Thoracic aorta (tissue), 2 donors: ENCODE measurements around the gene PCSK2. TPM values are rescaled to one million over a fixed set of nuclear protein-coding genes. Genes with fewer than 3 reads are reported as not detected.

Experiments used
- ATAC-seq: fragments of 150-250 bp; one replicate; pipeline ENCODE4 v1.8.0; 2017; ENCODE audit warnings: low read depth; ENCODE audit not compliant: insufficient number of reproducible peaks, low FRiP score
- DNase-seq: peaks from one replicate; pipeline ENCODE4 v3.0.0-alpha.2; 2020; ENCODE audit warnings: low spot score
- H3K27ac ChIP-seq, 2 donors: fragments of 200-600 bp; sonication (generic); 1 replicate in 1 of 2; 2 replicates in 1 of 2; pipeline ENCODE4 v1.5.1; 2016; ENCODE audit warnings: mild to moderate bottlenecking in 2 of 2, moderate library complexity in 2 of 2
- H3K27me3 ChIP-seq: fragments of 200-600 bp; sonication (generic); replicated peaks from 2 replicates; pipeline ENCODE4 v1.6.0; 2016; ENCODE audit warnings: mild to moderate bottlenecking; ENCODE audit not compliant: insufficient read depth
- H3K36me3 ChIP-seq: fragments of 200-600 bp; sonication (generic); one replicate; pipeline ENCODE4 v1.5.1; 2016
- H3K4me1 ChIP-seq, 2 donors: fragments of 200-600 bp; sonication (generic); 1 replicate in 1 of 2; 2 replicates in 1 of 2; pipeline versions ENCODE4 v1.5.1 to v1.6.0; 2016; ENCODE audit warnings: low read depth in 2 of 2, mild to moderate bottlenecking in 1 of 2; ENCODE audit not compliant: control insufficient read depth in 1 of 2
- H3K4me3 ChIP-seq: fragments of 200-600 bp; sonication (generic); 2 replicates; pipeline ENCODE4 v1.5.1; 2016; ENCODE audit warnings: mild to moderate bottlenecking
- H3K9me3 ChIP-seq: fragments of 200-600 bp; sonication (generic); 2 replicates; pipeline ENCODE4 v1.5.1; 2016
- total RNA-seq, 2 donors: library from RNA; depleted of rRNA; stranded (reverse); fragments of >200 nt; gene quantifications; one replicate each; pipeline versions ENCODE4 v1.1.0 to v1.2.3, GENCODE V29; 2016
- TF ChIP-seq, protein P1 (sequence below): fragments of 200-600 bp; sonication (generic); IDR thresholded peaks from one replicate; pipeline ENCODE4 v1.5.1; 2019; ENCODE audit warnings: antibody characterized with exemption

The PCSK2 gene
- total RNA-seq, 2 donors from 2014 or later, result 1.2 to 16.2 TPM

DNA sequence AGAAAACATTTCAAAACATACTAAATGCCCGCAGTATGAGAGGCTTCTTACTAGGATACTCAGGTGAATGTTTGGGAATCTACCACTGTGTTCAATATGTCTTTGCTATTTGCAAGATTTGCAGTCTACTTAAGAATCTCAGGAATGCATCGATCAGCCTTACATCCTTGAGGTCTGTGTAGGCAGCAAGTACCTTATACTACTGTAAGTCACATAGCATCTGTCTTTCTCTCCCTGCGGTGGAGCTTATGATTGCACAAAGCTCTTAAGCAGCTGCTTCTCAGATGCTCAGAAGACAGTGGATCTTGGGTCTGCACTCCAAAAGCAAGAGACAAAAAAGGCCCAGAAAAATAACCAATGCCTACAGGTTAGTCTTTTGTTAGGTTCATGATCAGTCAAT lies 21.4 kb downstream of the PCSK2 start:
- Histone ChIP-seq H3K4me1 (no peaks in the 10 kb centered on the region), H3K4me3 (no peak overlapping the region), H3K36me3 (no peaks in the 10 kb centered on the region), H3K27ac (no peak overlapping the region), H3K9me3 (no peaks in the 10 kb centered on the region), H3K27me3 (no peaks in the 10 kb centered on the region)
- TF ChIP-seq, protein P1, sequence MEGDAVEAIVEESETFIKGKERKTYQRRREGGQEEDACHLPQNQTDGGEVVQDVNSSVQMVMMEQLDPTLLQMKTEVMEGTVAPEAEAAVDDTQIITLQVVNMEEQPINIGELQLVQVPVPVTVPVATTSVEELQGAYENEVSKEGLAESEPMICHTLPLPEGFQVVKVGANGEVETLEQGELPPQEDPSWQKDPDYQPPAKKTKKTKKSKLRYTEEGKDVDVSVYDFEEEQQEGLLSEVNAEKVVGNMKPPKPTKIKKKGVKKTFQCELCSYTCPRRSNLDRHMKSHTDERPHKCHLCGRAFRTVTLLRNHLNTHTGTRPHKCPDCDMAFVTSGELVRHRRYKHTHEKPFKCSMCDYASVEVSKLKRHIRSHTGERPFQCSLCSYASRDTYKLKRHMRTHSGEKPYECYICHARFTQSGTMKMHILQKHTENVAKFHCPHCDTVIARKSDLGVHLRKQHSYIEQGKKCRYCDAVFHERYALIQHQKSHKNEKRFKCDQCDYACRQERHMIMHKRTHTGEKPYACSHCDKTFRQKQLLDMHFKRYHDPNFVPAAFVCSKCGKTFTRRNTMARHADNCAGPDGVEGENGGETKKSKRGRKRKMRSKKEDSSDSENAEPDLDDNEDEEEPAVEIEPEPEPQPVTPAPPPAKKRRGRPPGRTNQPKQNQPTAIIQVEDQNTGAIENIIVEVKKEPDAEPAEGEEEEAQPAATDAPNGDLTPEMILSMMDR, result no peak
- DNase-seq (no peak), ATAC-seq (no peak)

DNA sequence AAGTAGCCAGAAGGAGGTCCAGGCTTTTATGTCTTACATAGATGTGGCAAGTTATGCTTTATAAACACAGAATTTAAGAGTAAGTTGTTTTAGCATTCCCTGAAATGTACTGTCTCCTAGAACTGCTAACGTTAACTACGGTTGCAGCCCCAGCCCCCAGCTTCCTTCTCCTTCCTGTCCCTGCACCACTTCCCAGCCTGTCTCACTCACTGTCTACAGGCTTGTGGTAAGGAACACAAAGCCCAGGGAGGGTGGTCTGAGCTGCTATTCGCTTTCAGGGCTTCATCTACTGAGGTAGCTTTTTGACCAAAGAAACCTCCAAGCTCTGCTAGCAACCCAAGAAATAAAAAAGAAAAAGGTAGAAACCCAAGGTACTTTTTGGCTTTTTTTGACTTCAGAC lies 35.9 kb downstream of the PCSK2 start:
- no peaks in the 10 kb centered on the region for H3K4me1 ChIP-seq
- no peak overlapping the region for H3K27ac ChIP-seq
- H3K36me3 ChIP-seq, result no peaks in the 10 kb centered on the region
- no peaks in the 10 kb centered on the region for H3K27me3 ChIP-seq
- TF ChIP-seq, protein P1, result no peak
- ATAC-seq (no peak), DNase-seq (no peak)
- no peak overlapping the region for H3K4me3 ChIP-seq
- H3K9me3 ChIP-seq, result no peaks in the 10 kb centered on the region

DNA sequence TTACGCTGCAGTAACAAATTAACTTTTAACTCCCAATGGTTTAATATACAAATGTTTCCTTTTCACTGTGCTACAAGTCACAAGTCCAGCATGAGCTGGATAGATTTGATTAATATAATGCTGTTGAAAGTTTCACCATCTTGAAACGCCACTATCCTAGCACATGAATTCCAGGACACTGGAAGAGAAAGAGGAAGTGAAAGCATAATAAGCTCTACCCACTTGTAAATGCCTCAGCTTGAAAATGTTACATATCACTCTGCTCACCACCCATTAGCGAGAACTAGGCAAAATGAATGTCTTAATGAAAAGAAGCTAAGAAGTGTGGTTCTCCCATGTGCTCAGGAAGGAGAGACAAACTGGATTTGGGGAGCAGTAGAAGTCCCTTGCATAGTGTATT lies 46.9 kb downstream of the PCSK2 start:
- Histone ChIP-seq H3K9me3 (no peaks in the 10 kb centered on the region), H3K4me1 (no peaks in the 10 kb centered on the region), H3K4me3 (no peak overlapping the region), H3K36me3 (no peaks in the 10 kb centered on the region), H3K27ac (no peak overlapping the region), H3K27me3 (no peaks in the 10 kb centered on the region)
- DNase-seq (no peak), ATAC-seq (no peak)
- TF ChIP-seq, protein P1, result no peak

DNA sequence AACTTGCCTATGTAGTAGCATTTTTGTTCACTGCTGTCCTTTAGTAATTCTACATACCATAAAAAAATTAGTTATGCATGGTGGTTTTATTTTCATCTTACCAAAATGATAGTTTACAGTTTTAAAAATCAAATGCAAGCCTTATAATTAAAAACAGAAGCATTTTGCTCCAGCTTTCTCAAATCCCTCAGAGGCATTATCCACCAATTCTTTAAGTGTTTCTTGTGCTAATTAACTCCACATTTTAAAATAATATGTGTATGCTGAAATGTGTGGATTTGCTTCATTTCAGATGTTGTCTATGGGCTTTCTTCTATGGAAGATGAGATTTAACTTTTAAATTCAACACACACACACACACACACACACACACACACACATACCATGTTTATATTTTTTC lies 49.3 kb downstream of the PCSK2 start:
- DNase-seq (no peak), ATAC-seq (no peak)
- no peaks in the 10 kb centered on the region for H3K36me3 ChIP-seq
- TF ChIP-seq, protein P1, result no peak
- H3K27me3 ChIP-seq, result no peaks in the 10 kb centered on the region
- no peak overlapping the region for H3K27ac ChIP-seq
- H3K4me1 ChIP-seq, result no peaks in the 10 kb centered on the region
- no peaks in the 10 kb centered on the region for H3K9me3 ChIP-seq
- no peak overlapping the region for H3K4me3 ChIP-seq

DNA sequence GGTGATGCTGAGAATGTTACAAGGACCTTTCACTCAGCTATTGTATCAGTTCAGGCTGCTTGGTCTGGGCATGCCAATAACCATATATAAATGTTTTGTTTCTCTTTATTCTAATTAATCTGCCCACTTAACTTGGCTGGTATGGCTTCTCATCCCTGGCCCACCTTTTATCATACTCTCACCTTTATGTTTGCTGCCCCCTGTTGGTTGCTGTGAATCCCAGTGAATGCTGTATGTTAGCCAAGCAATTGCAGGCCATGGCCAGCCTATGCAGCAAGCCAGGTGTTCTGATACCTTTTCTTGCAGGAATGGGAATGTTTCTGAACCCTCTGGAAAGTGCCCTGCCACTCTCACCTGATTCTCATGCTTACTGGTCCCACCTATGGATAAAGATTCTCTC lies 54.6 kb downstream of the PCSK2 start:
- ATAC-seq, result no peak
- TF ChIP-seq, protein P1, result no peak
- Histone ChIP-seq H3K36me3 (no peaks in the 10 kb centered on the region), H3K27ac (no peak overlapping the region), H3K27me3 (no peaks in the 10 kb centered on the region), H3K9me3 (no peaks in the 10 kb centered on the region), H3K4me3 (no peak overlapping the region), H3K4me1 (no peaks in the 10 kb centered on the region)
- no peak for DNase-seq
